HEK293 (cell line): ENCODE data around the gene BAK1.
A peak's percentile ranks its signal among the peaks of the same experiment; 100 is the strongest.

ENCODE experiments used
- CTCF ChIA-PET: fragments of 350-600 bp; formaldehyde crosslinking; extraction: SDS; loops from one replicate; lab custom pipeline; 2021; ENCODE audit warnings: antibody characterized with exemption; lab: Yijun Ruan, JAX
- POLR2A ChIA-PET: fragments of 300-600 bp; formaldehyde crosslinking; extraction: SDS; loops from one replicate; lab custom pipeline; 2020; ENCODE audit warnings: antibody characterized with exemption, inconsistent platforms; lab: Yijun Ruan, JAX
- H3K27ac ChIP-seq: fragments of 200-500 bp; sonication (Bioruptor generic); 2 replicates; pipeline ENCODE4 v1.5.1; 2014; ENCODE audit warnings: low read depth, low read length, control low read depth, inconsistent platforms; ENCODE audit errors: extremely low read depth
- H3K36me3 ChIP-seq, 2 experiments: fragments of 200-500 bp in 1 of 2; sonication (Bioruptor generic) in 1 of 2; 1 replicate in 1 of 2; 2 replicates in 1 of 2; pipeline ENCODE4 v1.5.1; 2014 to 2017; ENCODE audit warnings: inconsistent platforms in 2 of 2, low read length in 2 of 2; ENCODE audit not compliant: control insufficient read depth in 2 of 2, insufficient read depth in 1 of 2
- H3K4me1 ChIP-seq: fragments of 200-500 bp; sonication (Bioruptor generic); 2 replicates; pipeline ENCODE4 v1.5.1; 2014; ENCODE audit warnings: mild to moderate bottlenecking, low read length, inconsistent platforms; ENCODE audit not compliant: control insufficient read depth, insufficient read depth
- H3K4me3 ChIP-seq: 2 replicates; pipeline ENCODE4 v1.5.1; 2011; ENCODE audit warnings: low read depth, mild to moderate bottlenecking, control low read depth, low read length, moderate library complexity
- H3K9me3 ChIP-seq: fragments of 200-500 bp; sonication (Bioruptor generic); 2 replicates; pipeline ENCODE4 v1.5.1; 2014; ENCODE audit warnings: low read depth, low read length, inconsistent platforms; ENCODE audit not compliant: control insufficient read depth, insufficient read depth
- EGR2 ChIP-seq: fragments of 450-650 bp; formaldehyde crosslinking; IDR thresholded peaks from 2 replicates; pipeline ENCODE4 v1.5.1; 2016; ENCODE audit warnings: low read depth, missing biosample characterization, missing genetic modification characterization
- HIC1 ChIP-seq: fragments of 450-650 bp; formaldehyde crosslinking; IDR thresholded peaks from 2 replicates; pipeline ENCODE4 v1.5.1; 2016; ENCODE audit warnings: missing biosample characterization, missing genetic modification characterization
- KLF17 ChIP-seq: fragments of 450-650 bp; formaldehyde crosslinking; IDR thresholded peaks from 2 replicates; pipeline ENCODE4 v1.5.1; 2016; ENCODE audit warnings: missing biosample characterization, missing genetic modification characterization
- SP3 ChIP-seq: fragments of 450-650 bp; formaldehyde crosslinking; IDR thresholded peaks from 2 replicates; pipeline ENCODE4 v1.5.1; 2016; ENCODE audit warnings: missing biosample characterization, missing genetic modification characterization
- ZFHX2 ChIP-seq: fragments of 450-650 bp; formaldehyde crosslinking; conservative IDR thresholded peaks from 2 replicates; pipeline ENCODE4 v1.5.1; 2016; ENCODE audit warnings: missing biosample characterization, missing genetic modification characterization
- ZNF112 ChIP-seq: fragments of 450-650 bp; formaldehyde crosslinking; IDR thresholded peaks from 2 replicates; pipeline ENCODE4 v1.5.0; 2017; ENCODE audit warnings: missing biosample characterization, missing genetic modification characterization
- ZNF157 ChIP-seq: fragments of 450-650 bp; formaldehyde crosslinking; IDR thresholded peaks from 2 replicates; pipeline ENCODE4 v1.5.1; 2016; ENCODE audit warnings: missing biosample characterization, missing genetic modification characterization
- ZNF169 ChIP-seq: fragments of 450-650 bp; formaldehyde crosslinking; IDR thresholded peaks from 2 replicates; pipeline ENCODE4 v1.5.1; 2016; ENCODE audit warnings: missing biosample characterization, missing genetic modification characterization
- ZNF223 ChIP-seq: fragments of 450-650 bp; formaldehyde crosslinking; IDR thresholded peaks from 2 replicates; pipeline ENCODE4 v1.5.1; 2016; ENCODE audit warnings: missing biosample characterization, missing genetic modification characterization
- ZNF248 ChIP-seq: fragments of 450-650 bp; formaldehyde crosslinking; IDR thresholded peaks from 2 replicates; pipeline ENCODE4 v1.5.1; 2017; ENCODE audit warnings: missing biosample characterization, missing genetic modification characterization
- ZNF280D ChIP-seq: fragments of 450-650 bp; formaldehyde crosslinking; IDR thresholded peaks from 2 replicates; pipeline ENCODE4 v1.5.1; 2016; ENCODE audit warnings: missing biosample characterization, missing genetic modification characterization
- ZNF311 ChIP-seq: fragments of 450-650 bp; formaldehyde crosslinking; IDR thresholded peaks from 2 replicates; pipeline ENCODE4 v1.5.1; 2017; ENCODE audit warnings: missing biosample characterization, missing genetic modification characterization, borderline replicate concordance
- ZNF324 ChIP-seq: fragments of 450-650 bp; formaldehyde crosslinking; IDR thresholded peaks from 2 replicates; pipeline ENCODE4 v1.5.1; 2016; ENCODE audit warnings: missing biosample characterization, missing genetic modification characterization
- ZNF341 ChIP-seq: fragments of 450-650 bp; formaldehyde crosslinking; IDR thresholded peaks from 2 replicates; pipeline ENCODE4; 2016; ENCODE audit warnings: low read depth, missing biosample characterization, missing genetic modification characterization
- ZNF394 ChIP-seq: fragments of 450-650 bp; formaldehyde crosslinking; IDR thresholded peaks from 2 replicates; pipeline ENCODE4 v1.5.1; 2016; ENCODE audit warnings: missing biosample characterization, missing genetic modification characterization, mild to moderate bottlenecking, moderate library complexity, borderline replicate concordance
- ZNF449 ChIP-seq: fragments of 450-650 bp; formaldehyde crosslinking; IDR thresholded peaks from 2 replicates; pipeline ENCODE4 v1.5.1; 2017; ENCODE audit warnings: missing biosample characterization, mild to moderate bottlenecking, missing genetic modification characterization, moderate library complexity
- ZNF514 ChIP-seq: fragments of 450-650 bp; formaldehyde crosslinking; IDR thresholded peaks from 2 replicates; pipeline ENCODE4 v1.5.1; 2016; ENCODE audit warnings: missing biosample characterization, missing genetic modification characterization
- ZNF76 ChIP-seq: fragments of 450-650 bp; formaldehyde crosslinking; IDR thresholded peaks from 2 replicates; pipeline ENCODE4; 2016; ENCODE audit warnings: low read depth, missing biosample characterization, missing genetic modification characterization, borderline replicate concordance
- ZNF792 ChIP-seq: fragments of 450-650 bp; formaldehyde crosslinking; IDR thresholded peaks from 2 replicates; pipeline ENCODE4 v1.5.1; 2016; ENCODE audit warnings: missing biosample characterization, missing genetic modification characterization
- ZSCAN16 ChIP-seq: fragments of 450-650 bp; formaldehyde crosslinking; IDR thresholded peaks from 2 replicates; pipeline ENCODE4 v1.5.1; 2016; ENCODE audit warnings: missing biosample characterization, missing genetic modification characterization
- ZSCAN30 ChIP-seq: fragments of 450-650 bp; IDR thresholded peaks from 2 replicates; pipeline ENCODE4 v1.5.1; 2018; ENCODE audit warnings: missing biosample characterization, mild to moderate bottlenecking, missing genetic modification characterization, moderate library complexity
- TF ChIP-seq, protein P1 (sequence below): sonication (generic); formaldehyde crosslinking; IDR thresholded peaks from 2 replicates; pipeline ENCODE4 v1.8.1; 2022; ENCODE audit warnings: mild to moderate bottlenecking, moderate library complexity, missing genetic modification reagents
- TF ChIP-seq, protein P2 (sequence below): fragments of 450-650 bp; IDR thresholded peaks from 2 replicates; pipeline ENCODE4 v1.5.1; 2018; ENCODE audit warnings: missing biosample characterization, mild to moderate bottlenecking, missing genetic modification characterization

The BAK1 gene

DNA sequence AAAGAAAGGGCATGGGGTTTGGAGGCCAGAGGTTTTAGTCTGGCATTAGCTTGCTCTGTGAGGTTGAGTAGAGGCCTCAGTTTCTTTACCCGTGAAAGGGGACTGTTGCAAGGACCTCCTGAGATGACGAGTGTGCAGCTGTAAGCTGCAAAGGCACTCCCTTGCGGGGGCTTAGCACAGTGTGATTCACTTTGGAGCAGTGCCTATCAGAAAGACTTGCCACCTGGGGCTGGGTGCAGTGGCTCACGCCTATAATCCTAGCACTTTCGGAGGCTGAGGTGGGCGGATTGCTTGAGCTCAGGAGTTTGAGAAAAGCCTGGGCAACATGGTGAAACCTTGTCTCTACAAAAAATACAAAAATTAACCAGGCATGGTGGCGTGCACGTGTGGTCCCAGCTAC, 7.5 kb upstream of the BAK1 start:
- Histone ChIP-seq H3K36me3 (no peaks in the 10 kb centered on the region), H3K27ac (no peak overlapping the region), H3K9me3 (no peaks in the 10 kb centered on the region), H3K4me1 (no peaks in the 10 kb centered on the region; the same call in 1 of the 2 replicates), H3K4me3 (no peak overlapping the region)
- TF ChIP-seq EGR2 (tag by site-specific recombination) (peak; percentile 34; the same call in 1 of the 2 replicates), ZSCAN16 (tag by site-specific recombination) (no peak), ZFHX2 (tag by site-specific recombination) (peak; percentile 56)
- CTCF ChIA-PET, result interaction anchor here (0.7 to 4.8 kb wide), 12 partner anchors 8 to 567 kb away, joined by 3 to 93 read pairs (median 5); partner anchors contain the start of genes BAK1 and ITPR3
- POLR2A ChIA-PET, result interaction anchor here (0.6 to 1.9 kb wide), 2 partner anchors 46 to 118 kb away, joined by 3 to 4 read pairs; no protein-coding TSS in a partner anchor

- H3K4me1 ChIP-seq, result no peaks in the 10 kb centered on the region; the same call in 1 of the 2 replicates
- POLR2A ChIA-PET, result interaction anchor here (1.9 kb wide), 1 partner anchor 48 kb away, joined by 4 read pairs; no protein-coding TSS in a partner anchor
- H3K9me3 ChIP-seq, result no peaks in the 10 kb centered on the region
- no peak overlapping the region for H3K27ac ChIP-seq
- H3K4me3 ChIP-seq, result no peak overlapping the region
- CTCF ChIA-PET, result interaction anchor here (0.6 to 4.8 kb wide), 17 partner anchors 10 to 468 kb away, joined by 3 to 93 read pairs (median 6); no protein-coding TSS in a partner anchor
- no peaks in the 10 kb centered on the region for H3K36me3 ChIP-seq
- TF ChIP-seq ZSCAN30 (tag by site-specific recombination) (no peak), ZNF514 (no peak), ZNF157 (tag by site-specific recombination) (no peak), ZNF280D (no peak), ZNF112 (tag by site-specific recombination) (no peak), ZNF394 (no peak), KLF17 (tag by site-specific recombination) (no peak), ZNF223 (tag by site-specific recombination) (no peak), ZNF311 (tag by site-specific recombination) (no peak), HIC1 (tag by site-specific recombination) (no peak), ZNF169 (tag by site-specific recombination) (no peak), ZNF792 (no peak), ZNF76 (tag by site-specific recombination) (no peak), ZNF341 (tag by site-specific recombination) (no peak), SP3 (tag by site-specific recombination) (0 out of 2 replicates have a peak, but pooled peaks have one; percentile 7), ZNF449 (tag by site-specific recombination) (no peak), ZNF324 (tag by site-specific recombination) (no peak), ZNF248 (tag by site-specific recombination) (no peak)
- TF ChIP-seq, protein P1, sequence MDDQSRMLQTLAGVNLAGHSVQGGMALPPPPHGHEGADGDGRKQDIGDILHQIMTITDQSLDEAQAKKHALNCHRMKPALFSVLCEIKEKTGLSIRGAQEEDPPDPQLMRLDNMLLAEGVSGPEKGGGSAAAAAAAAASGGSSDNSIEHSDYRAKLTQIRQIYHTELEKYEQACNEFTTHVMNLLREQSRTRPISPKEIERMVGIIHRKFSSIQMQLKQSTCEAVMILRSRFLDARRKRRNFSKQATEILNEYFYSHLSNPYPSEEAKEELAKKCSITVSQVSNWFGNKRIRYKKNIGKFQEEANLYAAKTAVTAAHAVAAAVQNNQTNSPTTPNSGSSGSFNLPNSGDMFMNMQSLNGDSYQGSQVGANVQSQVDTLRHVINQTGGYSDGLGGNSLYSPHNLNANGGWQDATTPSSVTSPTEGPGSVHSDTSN (CRISPR knock-in tag), result no peak
- TF ChIP-seq, protein P2, sequence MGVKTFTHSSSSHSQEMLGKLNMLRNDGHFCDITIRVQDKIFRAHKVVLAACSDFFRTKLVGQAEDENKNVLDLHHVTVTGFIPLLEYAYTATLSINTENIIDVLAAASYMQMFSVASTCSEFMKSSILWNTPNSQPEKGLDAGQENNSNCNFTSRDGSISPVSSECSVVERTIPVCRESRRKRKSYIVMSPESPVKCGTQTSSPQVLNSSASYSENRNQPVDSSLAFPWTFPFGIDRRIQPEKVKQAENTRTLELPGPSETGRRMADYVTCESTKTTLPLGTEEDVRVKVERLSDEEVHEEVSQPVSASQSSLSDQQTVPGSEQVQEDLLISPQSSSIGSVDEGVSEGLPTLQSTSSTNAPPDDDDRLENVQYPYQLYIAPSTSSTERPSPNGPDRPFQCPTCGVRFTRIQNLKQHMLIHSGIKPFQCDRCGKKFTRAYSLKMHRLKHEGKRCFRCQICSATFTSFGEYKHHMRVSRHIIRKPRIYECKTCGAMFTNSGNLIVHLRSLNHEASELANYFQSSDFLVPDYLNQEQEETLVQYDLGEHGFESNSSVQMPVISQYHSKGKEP (tag by site-specific recombination), result no peak
These were observed 6.1 kb upstream of the BAK1 start for GRCh38 chr6:33586108-33586640.
